SHP77 (cell line): ENCODE measurements around the gene CKS1B.
A peak's percentile ranks its signal among the peaks of the same experiment; 100 is the strongest.
"Not testable (repeated sequence)": the region's sequence is repeated elsewhere in the genome, so short reads cannot be mapped to it uniquely, and the experiment has no call there.

ENCODE experiments used
- DNase-seq, 2 experiments: peaks; one replicate each; lab custom pipeline; 2025; lab: John Stamatoyannopoulos, UW

Gene CKS1B

DNA sequence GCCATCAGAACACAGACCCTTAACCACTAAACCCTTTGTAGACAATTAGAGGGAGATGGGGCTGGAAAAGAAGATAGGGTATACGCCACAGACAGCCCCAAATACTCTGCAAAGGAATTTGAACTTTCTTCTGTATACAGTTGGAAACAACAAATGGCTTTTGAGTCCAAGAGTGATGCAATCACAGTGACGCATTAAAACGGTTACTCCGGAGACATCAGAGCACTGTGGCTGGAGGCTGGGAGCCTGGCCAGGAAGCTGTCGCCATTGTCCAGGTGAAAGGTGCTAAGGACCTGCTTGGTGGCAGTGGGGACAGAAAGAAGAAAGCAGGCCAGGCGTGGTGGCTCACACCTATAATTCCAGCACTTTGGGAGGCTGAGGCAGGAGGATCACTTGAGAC, 12.8 kb downstream of the CKS1B start:
- no peak for DNase-seq

DNA sequence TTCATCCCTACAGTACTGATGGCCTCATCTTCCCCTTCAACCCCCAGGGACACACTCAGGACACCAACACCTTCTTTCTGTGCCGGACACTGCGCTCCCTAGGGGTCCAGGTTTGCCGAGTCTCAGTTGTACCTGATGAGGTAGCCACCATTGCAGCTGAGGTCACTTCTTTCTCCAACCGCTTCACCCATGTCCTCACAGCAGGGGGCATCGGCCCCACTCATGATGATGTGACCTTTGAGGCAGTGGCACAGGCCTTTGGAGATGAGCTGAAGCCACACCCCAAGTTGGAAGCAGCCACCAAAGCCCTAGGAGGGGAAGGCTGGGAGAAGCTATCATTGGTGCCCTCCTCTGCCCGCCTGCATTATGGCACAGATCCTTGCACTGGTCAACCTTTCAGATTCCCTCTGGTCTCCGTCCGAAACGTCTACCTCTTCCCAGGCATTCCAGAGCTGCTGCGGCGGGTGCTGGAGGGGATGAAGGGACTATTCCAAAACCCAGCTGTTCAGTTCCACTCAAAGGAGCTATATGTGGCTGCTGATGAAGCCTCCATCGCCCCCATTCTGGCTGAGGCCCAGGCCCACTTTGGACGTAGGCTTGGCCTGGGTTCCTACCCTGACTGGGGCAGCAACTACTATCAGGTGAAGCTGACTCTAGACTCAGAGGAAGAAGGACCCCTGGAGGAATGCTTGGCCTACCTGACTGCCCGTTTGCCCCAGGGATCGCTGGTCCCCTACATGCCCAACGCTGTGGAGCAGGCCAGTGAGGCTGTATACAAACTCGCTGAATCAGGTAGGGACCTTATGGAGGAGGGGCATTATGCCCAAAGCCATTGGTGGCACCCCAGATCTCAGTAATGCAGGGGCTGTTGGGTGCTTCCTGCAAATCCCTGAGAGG, 13.8 kb downstream of the CKS1B start:
- no peak for DNase-seq

DNA sequence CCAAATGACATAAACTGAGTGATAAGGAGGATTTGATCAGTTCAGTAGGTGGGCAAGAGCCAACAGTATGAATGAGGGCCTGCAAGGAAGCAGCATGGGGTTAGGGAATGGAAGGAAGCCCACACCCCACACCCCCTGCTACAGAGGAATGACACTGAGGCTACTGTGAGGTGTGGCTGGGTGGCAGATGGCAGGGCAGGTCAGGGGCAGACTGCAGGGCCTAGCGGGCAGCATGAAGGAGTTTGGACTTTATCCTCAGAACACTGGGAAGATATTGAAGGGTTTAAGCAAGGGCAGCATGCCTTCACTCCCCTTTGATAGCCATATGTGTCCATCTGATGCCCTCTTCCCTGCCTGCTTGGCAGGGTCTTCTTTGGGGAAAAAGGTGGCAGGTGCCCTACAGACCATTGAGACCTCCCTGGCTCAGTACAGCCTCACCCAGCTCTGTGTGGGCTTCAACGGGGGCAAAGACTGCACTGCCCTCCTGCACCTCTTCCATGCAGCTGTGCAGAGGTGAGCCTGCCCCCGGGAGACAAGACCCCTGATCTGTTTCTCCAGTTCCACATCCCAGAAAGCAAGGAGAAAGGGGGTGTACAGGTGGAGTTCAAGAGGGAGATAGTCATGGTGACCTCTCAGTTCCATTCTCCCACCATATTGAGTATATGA, 14.8 kb downstream of the CKS1B start:
- no peak for DNase-seq

DNA sequence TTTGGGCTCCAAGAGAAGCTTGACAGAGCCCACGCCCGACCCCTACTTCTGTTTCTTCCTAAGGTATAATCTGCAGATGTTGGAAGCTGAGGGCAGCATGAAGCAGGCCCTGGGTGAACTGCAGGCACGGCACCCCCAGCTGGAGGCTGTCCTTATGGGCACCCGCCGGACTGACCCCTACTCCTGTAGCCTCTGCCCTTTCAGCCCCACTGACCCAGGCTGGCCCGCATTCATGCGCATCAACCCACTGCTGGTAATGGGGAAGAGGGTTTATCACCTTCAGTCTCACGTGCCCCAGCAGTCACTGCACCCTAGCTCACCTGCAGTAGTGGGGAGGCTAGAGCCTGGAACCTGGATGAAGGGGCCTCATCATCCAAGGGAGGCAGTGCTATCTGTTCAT, 15.8 kb downstream of the CKS1B start:
- DNase-seq, result no peak

DNA sequence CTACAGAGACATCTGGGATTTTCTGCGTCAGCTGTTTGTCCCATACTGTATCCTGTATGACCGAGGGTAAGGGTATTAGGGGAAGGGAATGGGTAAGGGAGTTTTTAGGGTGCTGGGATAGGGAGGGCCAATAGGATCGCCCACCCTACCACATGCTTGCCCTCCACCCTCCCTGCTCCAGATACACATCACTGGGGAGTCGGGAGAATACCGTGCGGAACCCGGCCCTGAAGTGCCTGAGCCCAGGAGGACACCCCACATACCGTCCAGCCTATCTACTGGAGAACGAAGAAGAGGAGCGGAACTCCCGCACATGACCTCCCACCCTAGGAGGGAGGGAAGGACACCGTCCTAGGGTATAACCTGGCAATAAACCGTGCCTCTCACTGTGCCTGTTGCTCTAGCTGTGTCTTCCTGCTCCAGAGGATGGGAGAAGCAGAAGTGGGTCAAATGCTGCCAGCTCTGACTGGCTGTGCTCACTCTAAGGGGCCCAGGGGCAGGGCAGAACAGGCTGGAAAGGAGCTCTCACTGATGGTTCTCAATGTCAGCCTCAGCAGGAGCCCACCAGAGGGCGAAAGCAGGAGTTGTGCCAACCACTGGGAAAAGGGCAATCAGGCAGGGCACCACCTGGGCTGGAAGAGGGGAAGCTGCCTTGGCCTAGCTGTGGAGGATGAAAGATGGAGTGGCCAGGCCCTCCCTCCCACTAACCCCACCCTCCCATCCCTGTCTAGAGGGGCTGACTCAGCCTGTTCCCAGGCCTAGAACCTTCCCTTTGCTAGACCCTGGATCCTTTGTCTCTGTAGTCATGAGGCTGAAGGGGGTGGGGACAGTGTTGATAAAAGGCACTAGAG, 18.5 kb downstream of the CKS1B start:
- DNase-seq, result peak; percentile 54 to 76

DNA sequence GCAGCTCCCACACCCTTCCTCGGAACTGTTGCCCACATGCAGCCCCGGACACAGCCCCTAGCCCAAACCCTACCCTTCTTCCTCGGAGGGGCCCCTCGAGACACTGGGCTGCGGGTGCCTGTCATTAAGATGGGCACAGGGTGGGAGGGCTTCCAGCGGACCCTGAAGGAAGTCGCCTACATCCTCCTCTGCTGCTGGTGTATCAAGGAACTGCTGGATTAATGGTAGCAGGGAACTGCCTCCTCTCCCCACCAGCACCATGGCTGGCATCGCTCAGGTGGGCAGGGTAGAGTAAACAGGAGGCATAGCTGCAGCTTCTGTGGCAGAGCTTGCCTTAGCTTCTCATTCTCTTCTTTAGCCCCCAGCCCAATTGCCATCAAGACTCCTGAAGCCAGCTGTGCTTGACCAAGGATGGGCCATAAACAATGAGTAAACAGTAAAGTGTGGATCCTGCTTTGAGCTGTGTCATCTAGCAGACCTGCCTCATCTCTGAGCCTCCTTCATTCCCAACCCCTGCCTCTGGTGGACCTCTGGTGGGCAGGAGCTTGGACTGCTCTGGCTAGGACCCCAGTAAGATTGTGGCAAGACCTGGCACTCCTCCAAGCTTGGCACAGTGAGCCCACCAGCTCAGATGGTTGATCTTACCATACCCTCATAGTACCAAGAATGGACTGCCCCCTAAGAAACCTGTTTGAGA, 19.2 kb downstream of the CKS1B start, which contains the start of gene LENEP:
LENEP (plus strand) TSS at position 15 of the 697 bp plus-strand sequence; CDS start at position 37, 22 bp downstream.
- DNase-seq, result no peak

DNA sequence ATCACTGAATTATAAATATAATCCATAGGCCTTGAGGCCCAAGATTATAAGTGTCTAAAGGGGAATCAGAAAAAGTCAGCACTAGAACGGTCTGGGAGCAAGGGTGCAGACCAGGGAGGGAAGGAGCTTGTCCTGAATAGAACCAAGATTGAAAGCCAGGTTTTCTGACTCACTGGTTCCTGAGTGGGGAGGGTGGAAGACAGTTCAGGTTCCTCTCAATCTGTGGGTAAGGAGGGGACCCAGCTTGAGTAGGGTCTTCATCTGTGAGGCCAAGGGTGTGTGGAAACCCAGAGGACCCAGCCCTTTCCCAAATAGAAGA, 19.7 kb downstream of the CKS1B start:
- DNase-seq, result no peak

DNA sequence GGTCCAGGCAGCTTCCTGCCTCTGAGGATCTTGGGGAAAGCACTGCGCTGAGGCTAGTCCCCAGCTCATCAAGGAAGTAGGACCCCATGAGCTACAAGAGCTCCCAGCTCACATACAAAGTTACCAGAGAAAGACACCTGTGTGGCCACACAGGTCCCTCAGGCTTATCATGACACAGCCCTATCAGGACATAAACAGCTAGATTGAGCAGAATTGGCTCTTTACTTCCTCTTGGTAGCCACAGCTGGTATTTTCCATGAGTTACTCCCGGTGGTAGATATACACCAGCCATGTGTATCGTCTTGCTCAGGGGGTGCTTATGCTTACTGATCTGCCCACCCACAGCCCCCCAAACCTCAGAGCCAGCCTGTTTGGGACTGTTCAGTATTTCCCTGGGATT, 20.1 kb downstream of the CKS1B start:
- DNase-seq, result no peak

DNA sequence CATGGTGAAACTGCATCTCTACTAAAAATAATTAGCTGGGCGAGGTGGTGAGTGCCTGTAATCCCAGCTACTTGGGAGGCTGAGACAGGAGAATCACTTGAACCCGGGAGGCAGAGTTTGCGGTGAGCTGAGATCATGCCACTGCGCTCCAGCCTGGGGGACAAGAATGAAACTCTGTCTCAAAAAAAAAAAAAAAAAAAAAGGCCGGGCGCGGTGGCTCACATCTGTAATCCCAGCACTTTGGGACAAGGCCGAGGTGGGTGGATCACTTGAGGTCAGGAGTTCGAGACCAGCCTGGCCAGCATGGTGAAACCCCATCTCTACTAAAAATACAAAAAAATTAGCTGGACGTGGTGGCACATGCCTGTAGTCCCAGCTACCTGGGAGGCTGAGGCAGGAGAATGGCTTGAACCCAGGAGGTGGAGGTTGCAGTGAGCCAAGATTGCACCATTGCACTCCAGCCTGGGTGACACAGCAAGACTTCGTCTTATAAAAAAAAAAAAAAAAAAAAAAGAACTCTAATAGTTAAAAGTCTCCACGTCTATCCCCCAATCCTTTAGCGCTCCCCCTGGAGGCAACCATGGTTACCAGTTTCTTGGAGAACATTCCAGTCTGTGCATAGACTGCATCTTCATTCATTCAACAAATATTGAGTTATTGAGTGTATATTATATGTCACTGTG, 21.0 kb downstream of the CKS1B start:
- not testable (repeated sequence) for DNase-seq

DNA sequence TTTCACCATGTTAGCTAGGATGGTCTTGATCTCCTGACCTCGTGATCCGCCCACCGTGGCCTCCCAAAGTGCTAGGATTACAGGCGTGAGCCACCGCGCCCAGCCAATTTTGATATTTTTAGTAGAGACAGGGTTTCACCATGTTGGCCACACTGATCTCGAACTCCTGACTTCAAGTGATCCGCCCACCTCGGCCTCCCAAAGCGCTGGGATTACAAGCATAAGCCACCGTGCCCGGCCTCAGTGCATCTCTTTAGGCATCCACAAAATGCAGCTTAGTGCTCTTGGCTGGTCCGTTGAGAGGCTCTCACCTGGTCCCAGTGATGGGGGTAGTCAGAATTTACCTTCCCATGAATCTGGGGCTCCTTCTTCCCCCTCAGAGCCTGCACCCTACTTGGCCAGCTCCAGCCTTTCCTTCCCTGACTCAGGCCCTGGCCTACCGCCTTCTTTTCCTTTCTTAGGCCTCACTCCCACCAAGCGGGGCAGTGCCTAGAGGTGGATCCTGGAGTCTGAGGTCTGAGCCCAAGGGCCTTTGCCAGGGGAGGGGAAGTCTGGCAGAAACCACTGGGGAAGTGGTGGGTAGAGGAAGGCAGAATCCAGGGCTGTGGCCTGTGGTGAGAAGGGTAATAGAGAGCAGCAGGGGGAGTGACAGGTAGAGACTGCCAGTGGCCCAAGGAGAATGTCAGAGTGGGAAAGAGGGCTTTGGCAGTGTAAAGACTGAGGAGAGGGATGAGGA, 22.7 kb downstream of the CKS1B start:
- DNase-seq, result no peak

DNA sequence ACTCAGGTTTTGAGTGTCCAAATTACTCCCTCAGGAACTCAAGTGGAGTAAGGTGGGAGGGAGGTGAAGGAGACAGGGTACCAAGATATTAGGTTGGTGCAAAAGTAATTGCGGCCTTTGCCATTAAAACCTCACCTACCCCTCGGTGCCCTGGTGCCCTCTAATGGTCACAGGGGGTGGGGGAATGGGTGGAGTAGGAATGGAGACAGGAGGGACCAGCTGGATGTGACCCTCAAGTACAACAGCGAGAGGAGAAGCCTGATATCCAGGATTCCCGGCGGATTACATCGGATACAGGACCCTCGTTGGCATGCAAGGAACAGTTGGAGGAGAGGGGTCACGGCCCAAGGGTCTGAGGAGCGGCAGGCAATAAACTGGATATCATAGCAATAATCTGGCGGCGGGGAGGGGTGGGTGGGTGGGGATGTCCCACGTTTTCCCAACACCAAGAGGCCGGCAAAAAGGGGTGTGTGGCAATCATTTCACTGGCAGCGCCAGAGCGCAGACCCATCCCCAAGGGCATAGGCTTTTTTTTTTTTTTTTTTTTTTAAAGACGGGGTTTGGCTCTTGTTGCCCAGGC, 23.8 kb downstream of the CKS1B start:
- no peak for DNase-seq

DNA sequence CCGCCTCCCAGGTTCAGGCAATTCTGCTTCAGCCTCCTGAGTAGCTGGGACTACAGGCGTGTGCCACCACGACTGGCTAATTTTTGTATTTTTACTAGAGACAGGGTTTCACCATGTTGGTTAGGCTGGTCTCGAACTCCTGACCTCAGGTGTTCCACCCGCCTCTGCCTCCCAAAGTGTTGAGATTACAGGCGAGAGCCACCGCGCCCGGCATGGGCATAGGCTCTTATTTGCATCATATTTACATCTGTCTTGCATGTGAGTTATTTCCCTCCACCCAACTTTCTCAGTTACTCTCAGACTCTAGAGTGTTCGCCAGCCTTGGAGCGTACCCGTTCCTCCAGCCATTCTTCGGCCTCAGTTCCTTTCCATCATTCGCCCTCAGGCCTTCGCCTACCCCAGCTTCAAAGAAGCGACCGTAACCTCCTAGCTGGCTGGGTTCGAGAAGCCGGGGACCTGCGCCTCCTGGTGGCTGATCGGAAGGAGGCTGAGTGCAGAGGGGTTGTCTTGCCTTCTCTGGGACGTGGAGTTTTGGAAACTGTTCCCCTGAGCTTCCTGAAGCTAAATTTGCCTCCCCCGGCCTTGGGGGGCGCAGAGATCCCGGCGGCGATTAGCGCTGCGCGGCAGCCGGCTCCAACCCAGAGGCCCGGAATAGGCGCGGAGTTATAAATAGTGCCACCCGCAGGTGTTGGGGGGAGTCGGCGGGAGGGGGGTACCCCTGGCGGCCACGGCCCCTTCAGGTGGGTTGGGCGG, 24.5 kb downstream of the CKS1B start:
- DNase-seq, result peak; percentile 87 to 89

DNA sequence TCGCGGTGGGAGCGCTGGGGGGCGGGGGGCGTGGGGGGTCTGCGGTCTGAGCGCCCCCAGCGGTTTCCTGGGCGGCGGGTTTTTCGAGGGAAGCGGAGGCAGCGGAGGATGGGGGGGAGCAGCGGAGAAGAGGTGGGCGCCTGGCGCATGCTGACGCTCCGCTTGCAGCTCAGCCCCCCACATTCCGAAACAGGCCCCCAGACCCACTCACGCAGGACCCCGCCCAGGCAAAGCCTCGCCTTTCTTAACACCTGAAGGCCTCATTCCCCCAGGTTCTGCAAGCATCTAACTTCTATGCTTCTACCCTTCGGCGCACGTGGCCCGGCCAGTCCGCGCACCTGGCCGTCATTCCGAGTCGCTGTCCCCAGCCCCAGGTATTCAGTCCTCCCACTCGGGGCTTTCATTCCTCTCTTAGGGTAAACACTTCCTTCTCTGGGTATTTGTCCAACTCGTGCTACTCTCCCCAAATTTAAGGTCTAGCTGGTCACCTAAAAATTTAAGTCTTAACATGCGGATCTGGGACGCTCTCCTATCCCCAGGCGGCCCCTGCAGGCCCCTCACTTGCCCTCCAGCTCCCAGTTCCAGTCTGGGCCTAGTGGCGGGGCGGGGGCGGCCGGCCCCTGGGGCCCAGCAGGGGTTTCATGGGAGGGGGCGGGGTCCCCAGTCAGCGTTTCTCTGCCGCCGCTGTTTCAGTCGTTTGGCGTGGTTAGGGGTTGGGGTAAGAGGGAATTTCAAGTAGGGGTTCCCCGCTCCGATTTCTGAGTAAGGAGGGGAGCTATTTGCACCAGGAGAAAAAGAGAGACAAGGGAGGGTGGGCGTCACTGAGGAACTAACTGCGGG, 25.3 kb downstream of the CKS1B start:
- peak; percentile 56 to 68 for DNase-seq

DNA sequence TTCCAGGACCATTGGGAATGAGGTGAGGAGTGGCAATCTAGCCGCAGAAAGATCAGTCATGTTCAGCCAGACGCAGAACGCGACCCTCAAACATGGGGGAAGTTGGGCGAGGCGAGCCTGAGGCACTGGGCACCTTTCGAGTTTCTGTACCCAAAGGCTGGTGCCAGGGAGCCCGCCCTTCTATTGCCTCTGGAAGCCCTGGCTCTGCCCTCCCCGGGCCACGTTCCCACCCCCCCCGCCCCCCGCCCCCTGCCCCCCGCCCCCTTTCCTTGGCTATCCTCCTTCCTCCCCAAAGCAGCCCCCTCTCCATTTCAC, 25.9 kb downstream of the CKS1B start:
- no peak for DNase-seq

DNA sequence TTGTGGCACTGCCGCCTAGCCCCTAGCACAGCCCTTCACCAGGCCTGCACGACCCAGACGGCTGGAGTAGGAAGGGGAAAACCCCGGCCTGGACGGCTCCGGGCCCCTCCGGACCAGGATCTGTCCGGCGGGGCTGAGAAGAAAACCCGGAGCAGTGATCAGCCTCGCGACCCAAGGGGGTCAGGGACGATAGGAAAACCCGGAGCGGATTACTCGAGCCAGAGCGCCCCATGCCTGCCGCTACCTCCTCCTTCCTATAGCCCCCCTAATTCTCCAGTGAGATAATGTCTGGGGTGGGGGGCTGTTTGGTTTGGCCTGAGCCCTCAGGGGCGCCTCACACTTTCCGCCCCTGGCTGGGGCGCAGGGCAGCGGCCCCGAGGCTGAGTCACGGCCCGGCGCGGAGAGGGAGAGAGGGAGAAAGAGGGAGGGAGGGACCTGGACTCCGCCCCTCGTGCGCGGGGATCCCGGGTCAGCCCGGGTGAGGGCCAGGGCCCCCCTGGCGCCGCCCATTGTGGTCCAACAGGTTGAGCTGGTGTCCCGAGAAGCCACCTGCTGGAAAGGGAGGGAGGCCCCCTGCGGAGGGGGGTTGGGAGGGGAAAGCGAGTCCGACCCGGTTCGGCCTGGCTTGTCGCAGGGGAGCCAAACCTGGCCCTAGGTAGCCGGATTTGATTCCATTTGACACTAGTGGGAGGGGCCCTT, 26.4 kb downstream of the CKS1B start:
- peak; percentile 95 for DNase-seq

DNA sequence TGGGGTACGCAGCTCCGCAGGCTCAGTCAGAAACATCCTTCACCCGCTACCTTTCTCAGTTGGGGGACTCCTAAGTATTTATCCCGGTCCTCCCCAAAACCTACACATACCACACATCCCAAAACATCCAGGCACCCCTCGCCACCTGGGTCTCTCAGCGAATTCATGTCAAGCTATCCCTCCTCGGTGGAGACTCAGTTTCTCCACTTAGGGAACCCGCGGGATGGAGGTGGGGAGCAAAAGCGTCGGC, 26.9 kb downstream of the CKS1B start:
- DNase-seq, result no peak

DNA sequence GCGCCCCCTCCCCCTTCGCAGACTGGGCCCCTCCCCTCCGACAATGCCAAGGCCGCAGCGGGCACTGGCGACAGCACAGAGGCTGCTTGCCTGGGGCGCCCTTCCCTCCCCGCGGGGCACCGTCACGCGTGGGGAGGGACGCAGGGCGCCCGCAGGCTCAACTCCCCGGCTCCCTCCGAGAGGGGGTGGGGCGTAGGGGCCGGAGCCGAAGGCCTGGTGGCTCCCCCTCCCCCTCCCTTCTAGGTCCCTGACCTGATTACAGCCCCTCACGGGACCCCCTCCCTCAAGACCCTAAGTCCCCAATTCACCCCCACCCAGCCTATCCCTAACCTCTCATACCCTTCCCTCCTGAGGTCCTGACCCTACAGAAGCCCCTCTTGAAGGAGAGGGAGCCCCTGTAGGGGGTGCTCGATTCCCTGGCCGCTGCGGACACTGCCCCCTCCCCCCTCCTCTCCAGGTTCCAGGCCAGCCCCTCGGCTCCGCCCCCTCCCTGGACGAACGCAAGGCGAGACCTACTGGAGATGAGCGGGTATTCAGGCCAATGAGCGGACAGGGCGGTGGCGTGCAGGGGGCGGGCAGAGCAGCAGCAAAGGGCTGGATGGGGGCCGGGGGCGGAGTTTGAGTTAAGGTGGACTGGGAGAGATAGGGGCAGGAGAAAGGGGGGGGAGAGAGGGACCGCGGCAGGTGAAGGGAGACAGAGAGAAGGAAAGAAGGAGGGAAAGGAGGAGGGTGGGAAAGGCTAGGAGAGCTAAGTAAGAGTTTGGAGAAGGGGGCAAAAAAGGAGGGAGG, 27.4 kb downstream of the CKS1B start:
- DNase-seq, result peak; percentile 100
